T-helper 1 cell (primary cell): ENCODE results near the gene ERBB2.

Experiments
- DNase-seq, 5 donors: peaks; one replicate each; pipeline ENCODE4 v3.0.0-alpha.2; 2012 to 2020

The ERBB2 gene

GRCh38 chr17:39727556-39727955, 27.7 kb downstream of the ERBB2 start:
- DNase-seq, result no peak

- DNase-seq, result no peak
These were observed 29.5 kb downstream of the ERBB2 start for GRCh38 chr17:39729280-39729851.

- peak; percentile 85 to 91 (median 89) for DNase-seq
These were observed 30.4 kb downstream of the ERBB2 start, which contains the start of gene MIEN1 for GRCh38 chr17:39730095-39730921. TSS of gene MIEN1 (minus strand) at chr17:39730532. CDS start at chr17:39730495, 37 bp downstream.

GRCh38 chr17:39732586-39732985, 32.7 kb downstream of the ERBB2 start:
- no peak for DNase-seq

- no peak for DNase-seq
These were observed 36.0 kb downstream of the ERBB2 start for GRCh38 chr17:39735882-39736281.

GRCh38 chr17:39736319-39737165, 36.7 kb downstream of the ERBB2 start:
- no peak for DNase-seq

- DNase-seq, result no peak
These were observed 37.4 kb downstream of the ERBB2 start for GRCh38 chr17:39737206-39737759.

GRCh38 chr17:39737760-39738567, 38.1 kb downstream of the ERBB2 start, which contains the start of gene GRB7:
TSS of gene GRB7 (plus strand) at chr17:39737938. CDS start at chr17:39742302, 4,364 bp downstream.
- no peak for DNase-seq

- DNase-seq, result peak in 4 of 5 donors; percentile 33 to 56 (median 46)
These were observed 38.7 kb downstream of the ERBB2 start for GRCh38 chr17:39738568-39738901.

- no peak for DNase-seq
These were observed 39.4 kb downstream of the ERBB2 start for GRCh38 chr17:39738983-39739884.

GRCh38 chr17:39739885-39740356, 40.1 kb downstream of the ERBB2 start:
- DNase-seq, result no peak

- no peak for DNase-seq
These were observed 40.7 kb downstream of the ERBB2 start for GRCh38 chr17:39740357-39741111.

GRCh38 chr17:39742126-39742855, 42.4 kb downstream of the ERBB2 start:
- no peak for DNase-seq

GRCh38 chr17:39742856-39743436, 43.1 kb downstream of the ERBB2 start:
- DNase-seq, result no peak

- no peak for DNase-seq
These were observed 44.4 kb downstream of the ERBB2 start for GRCh38 chr17:39744075-39744835.

GRCh38 chr17:39744836-39745215, 45.0 kb downstream of the ERBB2 start:
- no peak for DNase-seq

- DNase-seq, result no peak
These were observed 45.7 kb downstream of the ERBB2 start for GRCh38 chr17:39745335-39746144.
